HepG2 (cell line): ENCODE results near the gene ZC3H14. TPM values are rescaled to one million over a fixed set of nuclear protein-coding genes. Genes with fewer than 3 reads are reported as not detected.

ENCODE experiments used
- ATAC-seq: fragments of 200-7000 bp; cut with Tn5 transposase; 3 replicates; pipeline ENCODE4 v1.9.1; 2020; ENCODE audit warnings: mild to moderate bottlenecking, moderate library complexity
- BruUV-seq: library from RNA; stranded (reverse); fragments of 400-500 nt; replicated peaks from 2 replicates; lab custom pipeline; 2021; lab: Mats Ljungman, UMichigan
- CTCF ChIA-PET: fragments of 300-600 bp; formaldehyde crosslinking; extraction: SDS; loops from one replicate; lab custom pipeline; 2021; ENCODE audit warnings: low total read pairs, inconsistent platforms, low intra/inter-chr PET ratio; lab: Yijun Ruan, JAX
- POLR2A ChIA-PET: fragments of 350-600 bp; sonication (Branson Sonifier 250); formaldehyde crosslinking; loops from one replicate; lab custom pipeline; 2020; ENCODE audit warnings: antibody characterized with exemption, inconsistent platforms; lab: Yijun Ruan, JAX
- DNase-seq: peaks from one replicate; pipeline ENCODE4 v3.0.0-alpha.2; 2015; ENCODE audit warnings: low spot score
- FAIRE-seq: peaks from 3 replicates; lab custom pipeline; 2011; peaks lifted over from hg19 to GRCh38; lab: Jason Lieb, UNC
- H2AFZ ChIP-seq: one replicate; pipeline ENCODE4 v1.6.1; 2011; ENCODE audit warnings: low read length, inconsistent platforms
- H3K27ac ChIP-seq: fragments of 300-600 bp; 3 replicates; pipeline ENCODE4 v1.8.0; 2011; ENCODE audit warnings: mixed run types, mild to moderate bottlenecking, mixed read lengths, low read length, inconsistent platforms; ENCODE audit not compliant: insufficient read depth; ENCODE audit errors: extremely low read length
- H3K27me3 ChIP-seq, 2 experiments: fragments of 200-600 bp in 1 of 2; 2 replicates in 1 of 2; 3 replicates in 1 of 2; pipeline versions ENCODE4 v1.6.0 to v1.8.0; 2011; ENCODE audit warnings: low read length in 2 of 2, mild to moderate bottlenecking in 2 of 2, moderate library complexity in 2 of 2, inconsistent platforms in 1 of 2; ENCODE audit not compliant: insufficient read depth in 2 of 2, control insufficient read depth in 1 of 2
- H3K36me3 ChIP-seq, 2 experiments: fragments of 200-600 bp in 1 of 2; replicated peaks in 1 of 2; 2 replicates in 1 of 2; 3 replicates in 1 of 2; pipeline versions ENCODE4 v1.5.1 to v1.8.0; 2011; ENCODE audit warnings: low read length in 2 of 2, inconsistent platforms in 1 of 2; ENCODE audit not compliant: insufficient read depth in 2 of 2, control insufficient read depth in 1 of 2
- H3K4me1 ChIP-seq: 2 replicates; pipeline ENCODE4 v1.5.1; 2012; ENCODE audit warnings: low read length, inconsistent platforms; ENCODE audit not compliant: insufficient read depth
- H3K4me2 ChIP-seq: 2 replicates; pipeline ENCODE4 v1.6.0; 2011; ENCODE audit warnings: low read depth, low read length, inconsistent platforms
- H3K4me3 ChIP-seq, 3 experiments: fragments of 200-600 bp in 1 of 3; sonication (generic), shearing (Covaris generic) in 1 of 3; replicated peaks in 1 of 3; 2 replicates each; pipeline ENCODE4 v1.5.1; 2011 to 2016; ENCODE audit warnings: low read length in 3 of 3, inconsistent platforms in 2 of 3, low read depth in 2 of 3, mild to moderate bottlenecking in 2 of 3, control low read depth in 1 of 3, mixed read lengths in 1 of 3; ENCODE audit not compliant: insufficient read depth in 1 of 3
- H3K79me2 ChIP-seq: one replicate; pipeline ENCODE4 v1.6.1; 2011; ENCODE audit warnings: low read length, inconsistent platforms; ENCODE audit not compliant: insufficient read depth
- H3K9ac ChIP-seq: 2 replicates; pipeline ENCODE4 v1.6.0; 2011; ENCODE audit warnings: mild to moderate bottlenecking, low read depth, low read length, inconsistent platforms; ENCODE audit not compliant: insufficient read depth
- H3K9me3 ChIP-seq: 2 replicates; pipeline ENCODE4 v1.5.1; 2012; ENCODE audit warnings: mild to moderate bottlenecking, low read length
- H4K20me1 ChIP-seq: 2 replicates; pipeline ENCODE4 v1.6.0; 2011; ENCODE audit warnings: inconsistent platforms, mild to moderate bottlenecking, low read length, moderate library complexity; ENCODE audit not compliant: insufficient read depth
- CEBPB ChIP-seq: IDR thresholded peaks from 2 replicates; pipeline ENCODE4 v1.6.1; 2011; ENCODE audit warnings: low read depth, low read length, improper control_type of control experiment, borderline replicate concordance
- ELK4 ChIP-seq: sonication (generic); formaldehyde crosslinking; IDR thresholded peaks from 2 replicates; pipeline ENCODE4 v1.9.0; 2021; ENCODE audit warnings: missing genetic modification reagents, borderline replicate concordance
- MTERF4 ChIP-seq: sonication (generic); formaldehyde crosslinking; IDR thresholded peaks from 2 replicates; pipeline ENCODE4 v1.8.0; 2023; ENCODE audit warnings: mild to moderate bottlenecking, missing genetic modification reagents
- NRL ChIP-seq: sonication (generic); formaldehyde crosslinking; IDR thresholded peaks from 2 replicates; pipeline ENCODE4 v1.5.0; 2020; ENCODE audit warnings: missing genetic modification reagents, mild to moderate bottlenecking, moderate library complexity, borderline replicate concordance
- SRY ChIP-seq: sonication (generic); formaldehyde crosslinking; IDR thresholded peaks from 2 replicates; pipeline ENCODE4 v1.8.0; 2022; ENCODE audit warnings: mild to moderate bottlenecking, missing genetic modification reagents
- ZBTB34 ChIP-seq: sonication (generic); formaldehyde crosslinking; IDR thresholded peaks from 2 replicates; pipeline ENCODE4 v1.8.0; 2022; ENCODE audit warnings: mild to moderate bottlenecking, missing genetic modification reagents
- ZNF138 ChIP-seq: sonication (generic); formaldehyde crosslinking; IDR thresholded peaks from 2 replicates; pipeline ENCODE4 v1.5.0; 2020; ENCODE audit warnings: mild to moderate bottlenecking, low read depth, missing genetic modification reagents
- ZNF574 ChIP-seq: sonication (generic); formaldehyde crosslinking; IDR thresholded peaks from 2 replicates; pipeline ENCODE4 v1.4.0; 2020; ENCODE audit warnings: missing genetic modification reagents
- WGBS: methylation state at CpG from one replicate; pipeline ENCODE4 v1.1.6; 2017; ENCODE audit warnings: low lambda C conversion rate; 5-methylcytosine and 5-hydroxymethylcytosine counted together
- in situ Hi-C: cut with HindIII; loops from 2 replicates; pipeline ENCODE4 v1.10.0; 2017; ENCODE audit warnings: low pct_unique_long_range_greater_than_20kb; ENCODE audit not compliant: extremely low pct_ligation_motif_present
- intact Hi-C: fragments of 100-400 bp; cut with micrococcal nuclease; formaldehyde crosslinking; loops from one replicate; pipeline ENCODE4 v1.10.0; 2022; ENCODE audit not compliant: unreplicated experiment
- polyA plus RNA-seq, 8 experiments: library from polyadenylated mRNA; depleted of rRNA in 3 of 8; stranded (reverse) in 7 of 8; unstranded in 1 of 8; fragments of >200 nt; fragmentation: Illumina TruSeq in 4 of 8; extraction: Trizol in 4 of 8; gene quantifications; 2 replicates each; pipeline versions ENCODE4 v1.2.1 to v1.2.3, GENCODE V29; 2011 to 2016; ENCODE audit warnings: low read depth in 4 of 8, missing spikeins in 1 of 8, mixed read lengths in 1 of 8; ENCODE audit not compliant: insufficient read depth in 1 of 8
- total RNA-seq, 5 experiments: library from RNA; depleted of rRNA; stranded (reverse); fragments of >200 nt; fragmentation: Illumina TruSeq; extraction: Trizol; gene quantifications; 2 replicates each; pipeline ENCODE4 v1.2.3, GENCODE V29; 2016; ENCODE audit warnings: low read depth in 1 of 5

The ZC3H14 gene
- total and polyA plus RNA-seq, 2 of the 13 experiments (the other 11 are each of a cell fraction or from before 2014, with no cell fraction given): 65.1 to 67.5 TPM

GRCh38 chr14:88519907-88520306, 42.9 kb upstream of the ZC3H14 start:
- no peaks in the 10 kb centered on the region for H4K20me1 ChIP-seq
- TF ChIP-seq SRY (CRISPR knock-in tag): no peak
- BruUV-seq: no TSS peak
- no peak overlapping the region for H3K4me3 ChIP-seq
- H3K27me3 ChIP-seq: no peaks in the 10 kb centered on the region
- H3K27ac ChIP-seq: no peak overlapping the region
- DNase-seq: no peak
- no peaks in the 10 kb centered on the region for H3K9me3 ChIP-seq
- peaks cover 21% of the 10 kb centered on the region for H3K4me1 ChIP-seq
- H3K36me3 ChIP-seq: no peaks in the 10 kb centered on the region
- intact Hi-C loops (loop anchor here (5.0 kb wide), 1 partner anchor 42 kb away; the partner anchor contains the start of gene ZC3H14), in situ Hi-C loops (no loop called here)
- H3K4me2 ChIP-seq: no peak overlapping the region
- 97% methylated on average over 2 of the region's 2 CpGs for WGBS
- no peak for FAIRE-seq
- H3K79me2 ChIP-seq: no peaks in the 10 kb centered on the region
- no peak overlapping the region for H3K9ac ChIP-seq
- ATAC-seq: no peak
- ChIA-PET POLR2A (no interaction called here), CTCF (no interaction called here)
- no peak overlapping the region for H2AFZ ChIP-seq

- no peak overlapping the region for H3K27ac ChIP-seq
- H3K36me3 ChIP-seq: no peaks in the 10 kb centered on the region
- no peaks in the 10 kb centered on the region for H3K79me2 ChIP-seq
- H3K27me3 ChIP-seq: no peaks in the 10 kb centered on the region
- no peak overlapping the region for H3K4me2 ChIP-seq
- H2AFZ ChIP-seq: no peak overlapping the region
- POLR2A ChIA-PET: no interaction called here
- CTCF ChIA-PET: no interaction called here
- peaks cover 6% of the 10 kb centered on the region for H3K4me1 ChIP-seq
- no peak overlapping the region for H3K9ac ChIP-seq
- DNase-seq (no peak), FAIRE-seq (no peak), ATAC-seq (no peak)
- in situ Hi-C loops (no loop called here), intact Hi-C loops (loop anchor here (5.0 kb wide), 1 partner anchor 40 kb away; the partner anchor contains the start of gene ZC3H14)
- BruUV-seq: no TSS peak
- 63% methylated on average over 3 of the region's 3 CpGs for WGBS
- no peaks in the 10 kb centered on the region for H4K20me1 ChIP-seq
- no peaks in the 10 kb centered on the region for H3K9me3 ChIP-seq
- no peak overlapping the region for H3K4me3 ChIP-seq
- peak; percentile 64; the same call in 1 of the 2 replicates for TF ChIP-seq CEBPB
- no peak for TF ChIP-seq NRL (CRISPR knock-in tag)
- no peak for TF ChIP-seq ELK4 (CRISPR knock-in tag)
- TF ChIP-seq MTERF4 (CRISPR knock-in tag): no peak
- TF ChIP-seq ZBTB34: no peak
- TF ChIP-seq ZNF574: no peak
- no peak for TF ChIP-seq ZNF138 (CRISPR knock-in tag)
Measured at GRCh38 chr14:88521818-88522217, 41.0 kb upstream of the ZC3H14 start.
